22Rv1 (cell line): ENCODE data around the gene LMAN1.

Source experiments
- H3K27ac ChIP-seq: fragments of 450-650 bp; 2 replicates; pipeline ENCODE4 v1.5.1; 2017
- ZFX ChIP-seq: fragments of 450-650 bp; IDR thresholded peaks from 2 replicates; pipeline ENCODE4 v1.6.1; 2017; ENCODE audit warnings: antibody characterized with exemption, borderline replicate concordance
- TF ChIP-seq, protein P1 (sequence below): fragments of 450-650 bp; IDR thresholded peaks from 2 replicates; pipeline ENCODE4 v1.5.1; 2017; ENCODE audit warnings: mild to moderate bottlenecking

LMAN1 gene

DNA sequence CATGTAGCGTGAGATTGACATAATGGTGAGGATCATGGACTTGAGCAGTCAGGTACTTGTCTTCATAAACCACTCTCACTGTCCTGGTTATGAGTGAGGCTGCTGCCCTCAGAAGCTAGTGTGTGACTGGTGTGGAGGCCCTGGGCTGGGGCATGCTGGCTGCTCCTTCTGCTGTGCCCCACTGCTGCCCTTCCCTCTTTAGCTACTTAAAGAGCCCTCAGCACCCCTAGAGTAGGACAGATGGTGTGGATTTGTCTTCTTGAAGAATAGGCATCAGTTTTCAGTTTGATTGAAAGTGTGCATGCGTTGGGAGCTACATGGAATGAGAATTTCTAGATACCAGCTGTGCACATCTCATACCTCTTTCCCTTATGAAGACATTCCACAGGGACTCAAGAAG, 56.1 kb downstream of the LMAN1 start:
- no peak overlapping the region for H3K27ac ChIP-seq
- TF ChIP-seq, protein P1, sequence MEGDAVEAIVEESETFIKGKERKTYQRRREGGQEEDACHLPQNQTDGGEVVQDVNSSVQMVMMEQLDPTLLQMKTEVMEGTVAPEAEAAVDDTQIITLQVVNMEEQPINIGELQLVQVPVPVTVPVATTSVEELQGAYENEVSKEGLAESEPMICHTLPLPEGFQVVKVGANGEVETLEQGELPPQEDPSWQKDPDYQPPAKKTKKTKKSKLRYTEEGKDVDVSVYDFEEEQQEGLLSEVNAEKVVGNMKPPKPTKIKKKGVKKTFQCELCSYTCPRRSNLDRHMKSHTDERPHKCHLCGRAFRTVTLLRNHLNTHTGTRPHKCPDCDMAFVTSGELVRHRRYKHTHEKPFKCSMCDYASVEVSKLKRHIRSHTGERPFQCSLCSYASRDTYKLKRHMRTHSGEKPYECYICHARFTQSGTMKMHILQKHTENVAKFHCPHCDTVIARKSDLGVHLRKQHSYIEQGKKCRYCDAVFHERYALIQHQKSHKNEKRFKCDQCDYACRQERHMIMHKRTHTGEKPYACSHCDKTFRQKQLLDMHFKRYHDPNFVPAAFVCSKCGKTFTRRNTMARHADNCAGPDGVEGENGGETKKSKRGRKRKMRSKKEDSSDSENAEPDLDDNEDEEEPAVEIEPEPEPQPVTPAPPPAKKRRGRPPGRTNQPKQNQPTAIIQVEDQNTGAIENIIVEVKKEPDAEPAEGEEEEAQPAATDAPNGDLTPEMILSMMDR: no peak
- TF ChIP-seq ZFX: no peak

DNA sequence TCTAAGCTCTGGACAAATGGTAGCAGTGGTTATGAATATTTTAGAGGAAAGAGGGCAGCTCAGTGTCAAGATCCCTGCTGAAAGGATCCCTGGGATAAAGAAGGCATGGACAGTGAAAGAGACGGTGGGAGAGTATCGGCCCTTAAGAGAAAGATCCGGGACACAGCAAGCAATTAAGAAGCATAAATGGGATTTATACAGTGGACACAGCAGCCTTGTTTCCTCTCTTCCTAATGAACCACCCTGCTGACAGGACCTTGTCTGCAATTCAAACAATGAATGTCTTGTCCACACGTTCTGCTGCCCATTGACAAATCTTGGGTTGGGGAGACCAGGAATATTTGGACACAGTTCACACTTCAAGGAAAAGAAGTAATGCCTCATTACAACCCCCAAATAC, 57.1 kb downstream of the LMAN1 start:
- no peak overlapping the region for H3K27ac ChIP-seq
- TF ChIP-seq ZFX: no peak
- TF ChIP-seq, protein P1: no peak

DNA sequence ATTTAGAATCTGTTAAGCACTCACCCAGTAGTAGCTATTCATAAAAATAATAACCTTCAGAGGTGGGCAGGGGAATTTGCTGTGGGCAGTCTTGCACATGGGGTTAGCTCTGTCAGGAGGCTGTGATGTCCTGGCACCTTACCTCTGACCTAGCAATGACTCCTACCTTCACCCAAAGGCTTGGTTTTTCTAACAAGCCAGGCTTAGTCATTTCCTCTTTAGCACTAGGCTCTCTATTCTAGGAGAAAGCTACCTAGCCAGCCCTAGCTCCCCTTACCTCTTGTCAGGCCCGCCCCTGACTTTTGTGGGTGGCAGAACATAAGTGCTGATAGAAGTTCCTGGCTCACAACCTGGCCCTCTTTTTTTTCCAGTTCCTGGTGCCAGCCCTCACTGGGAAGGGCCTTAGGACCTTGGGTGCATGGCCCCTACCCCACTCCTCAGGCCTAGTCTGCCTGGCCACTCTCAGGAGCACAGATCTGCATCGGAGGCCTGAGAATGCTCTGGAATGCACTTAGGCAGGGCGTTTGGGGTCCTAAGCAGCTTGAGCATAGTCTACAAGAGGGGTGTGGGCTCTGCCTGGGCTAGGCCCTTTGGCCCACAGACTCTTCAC, 58.3 kb downstream of the LMAN1 start:
- TF ChIP-seq, protein P1: no peak
- TF ChIP-seq ZFX: no peak
- H3K27ac ChIP-seq: no peak overlapping the region

DNA sequence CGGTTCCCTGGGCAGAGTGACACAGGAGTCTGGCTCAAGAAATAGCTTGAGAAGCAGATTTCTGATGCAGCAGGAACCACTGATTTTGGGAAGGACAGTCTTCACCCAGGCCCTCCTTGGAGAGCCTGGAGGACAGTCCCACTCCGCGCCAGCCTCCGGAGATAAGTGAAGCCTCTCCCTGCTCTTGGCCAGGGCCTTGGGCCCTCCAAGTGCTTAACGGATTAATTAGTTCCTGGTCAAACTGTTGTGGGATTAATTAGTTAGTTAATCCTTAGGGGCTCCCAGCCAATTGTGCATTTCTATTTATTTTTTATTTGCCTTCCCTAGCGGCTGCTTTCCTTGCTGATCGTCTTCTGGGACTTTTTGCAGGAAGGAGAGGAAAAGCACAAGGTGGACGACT, 60.2 kb downstream of the LMAN1 start:
- TF ChIP-seq, protein P1: no peak
- TF ChIP-seq ZFX: no peak
- H3K27ac ChIP-seq: no peak overlapping the region

DNA sequence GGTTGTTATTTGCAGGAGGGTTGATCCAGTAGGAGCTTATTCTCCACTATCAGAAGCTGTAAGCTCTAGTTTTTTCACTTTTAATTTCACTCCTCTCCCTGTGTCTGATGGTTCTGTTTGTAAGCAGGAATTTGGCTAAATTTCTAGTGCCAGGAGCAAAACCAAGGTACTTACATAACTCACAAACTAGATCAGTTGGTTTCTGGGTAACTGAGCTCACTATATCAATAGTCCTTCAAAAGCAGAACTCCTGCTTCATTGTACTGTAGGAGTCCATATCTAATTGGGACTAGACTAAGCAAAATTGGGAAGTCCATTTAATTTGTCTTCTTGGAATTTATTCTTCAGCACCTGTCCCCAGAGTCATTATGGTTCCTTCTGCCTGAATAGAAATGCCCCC, 65.7 kb downstream of the LMAN1 start:
- no peak overlapping the region for H3K27ac ChIP-seq
- TF ChIP-seq, protein P1: no peak
- no peak for TF ChIP-seq ZFX

DNA sequence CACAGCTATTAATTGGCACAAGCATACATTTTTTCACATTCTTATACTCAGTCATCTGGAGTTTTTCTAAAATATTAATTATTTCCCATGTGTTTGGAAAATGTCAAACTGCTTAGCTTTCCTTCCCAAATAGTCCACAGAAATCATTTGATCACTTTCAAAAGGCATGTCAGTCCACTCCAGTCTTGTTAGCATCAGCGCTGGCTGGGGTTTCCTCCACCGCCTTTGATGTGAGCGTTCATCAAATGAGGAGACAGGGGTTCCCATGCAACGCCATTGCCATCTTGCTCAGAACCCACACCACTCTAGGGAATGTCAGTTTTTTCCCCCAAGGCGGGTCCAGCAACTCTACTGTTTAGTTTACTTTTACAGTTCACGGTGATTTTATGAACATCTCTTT, 72.7 kb downstream of the LMAN1 start:
- no peak overlapping the region for H3K27ac ChIP-seq
- no peak for TF ChIP-seq ZFX
- TF ChIP-seq, protein P1: no peak

DNA sequence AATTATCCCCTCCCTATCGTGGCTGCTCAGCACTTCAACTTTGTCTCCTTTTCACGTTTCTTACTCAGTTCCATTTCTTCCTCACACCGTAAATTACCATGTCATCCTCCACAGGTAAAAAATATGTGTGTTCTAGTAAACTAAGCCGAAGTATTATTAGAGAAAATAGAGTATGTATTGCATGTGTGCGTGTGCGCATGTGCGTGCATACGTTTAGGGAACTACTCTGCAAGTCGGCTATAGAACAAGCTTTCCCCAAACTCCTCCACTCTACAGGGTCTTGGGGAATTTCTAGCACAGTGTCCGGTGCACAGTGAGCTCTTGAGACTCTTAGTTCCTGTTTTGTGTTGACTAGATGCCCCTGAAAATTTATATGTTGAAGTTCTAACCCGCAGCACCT, 76.7 kb downstream of the LMAN1 start:
- TF ChIP-seq ZFX: no peak
- TF ChIP-seq, protein P1: no peak
- no peak overlapping the region for H3K27ac ChIP-seq
